NB4 (cell line): ENCODE measurements around the gene TSNAX.

Source experiments
- DNase-seq: peaks from one replicate; pipeline ENCODE4 v3.0.0; 2010; ENCODE audit warnings: low read depth
- H3K4me3 ChIP-seq: one replicate; pipeline ENCODE4 v1.5.1; 2011; ENCODE audit warnings: mild to moderate bottlenecking, low read depth, low read length, moderate library complexity
- MYC ChIP-seq: IDR thresholded peaks from 2 replicates; pipeline ENCODE4 v1.6.1; 2011; ENCODE audit warnings: low read depth, low read length
- POLR2A ChIP-seq: IDR thresholded peaks from 2 replicates; pipeline ENCODE4 v1.6.1; 2011; ENCODE audit warnings: mild to moderate bottlenecking; ENCODE audit not compliant: insufficient read length; ENCODE audit errors: extremely low read depth
- TF ChIP-seq, protein P1 (sequence below): IDR thresholded peaks from 2 replicates; pipeline ENCODE4 v1.6.1; 2011; ENCODE audit warnings: low read depth, low read length
- TF ChIP-seq, protein P2 (sequence below): IDR thresholded peaks from one replicate; pipeline ENCODE4 v1.5.1; 2012; ENCODE audit warnings: low read depth, low read length

The TSNAX gene

GRCh38 chr1:231487019-231487418 lies 41.5 kb upstream of the TSNAX start:
- H3K4me3 ChIP-seq: no peak overlapping the region

GRCh38 chr1:231487910-231488309 lies 40.6 kb upstream of the TSNAX start:
- DNase-seq: no peak
- TF ChIP-seq, protein P1, sequence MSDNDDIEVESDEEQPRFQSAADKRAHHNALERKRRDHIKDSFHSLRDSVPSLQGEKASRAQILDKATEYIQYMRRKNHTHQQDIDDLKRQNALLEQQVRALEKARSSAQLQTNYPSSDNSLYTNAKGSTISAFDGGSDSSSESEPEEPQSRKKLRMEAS: no peak
- TF ChIP-seq MYC: no peak
- no peak for TF ChIP-seq POLR2A
- TF ChIP-seq, protein P2, sequence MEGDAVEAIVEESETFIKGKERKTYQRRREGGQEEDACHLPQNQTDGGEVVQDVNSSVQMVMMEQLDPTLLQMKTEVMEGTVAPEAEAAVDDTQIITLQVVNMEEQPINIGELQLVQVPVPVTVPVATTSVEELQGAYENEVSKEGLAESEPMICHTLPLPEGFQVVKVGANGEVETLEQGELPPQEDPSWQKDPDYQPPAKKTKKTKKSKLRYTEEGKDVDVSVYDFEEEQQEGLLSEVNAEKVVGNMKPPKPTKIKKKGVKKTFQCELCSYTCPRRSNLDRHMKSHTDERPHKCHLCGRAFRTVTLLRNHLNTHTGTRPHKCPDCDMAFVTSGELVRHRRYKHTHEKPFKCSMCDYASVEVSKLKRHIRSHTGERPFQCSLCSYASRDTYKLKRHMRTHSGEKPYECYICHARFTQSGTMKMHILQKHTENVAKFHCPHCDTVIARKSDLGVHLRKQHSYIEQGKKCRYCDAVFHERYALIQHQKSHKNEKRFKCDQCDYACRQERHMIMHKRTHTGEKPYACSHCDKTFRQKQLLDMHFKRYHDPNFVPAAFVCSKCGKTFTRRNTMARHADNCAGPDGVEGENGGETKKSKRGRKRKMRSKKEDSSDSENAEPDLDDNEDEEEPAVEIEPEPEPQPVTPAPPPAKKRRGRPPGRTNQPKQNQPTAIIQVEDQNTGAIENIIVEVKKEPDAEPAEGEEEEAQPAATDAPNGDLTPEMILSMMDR: no peak
- H3K4me3 ChIP-seq: no peak overlapping the region

More at GRCh38 chr1:231487019-231487418, 41.5 kb upstream of the TSNAX start:
- TF ChIP-seq, protein P1: 0 out of 2 replicates have a peak, but pooled peaks have one; percentile 21
- TF ChIP-seq, protein P2: no peak
- no peak for TF ChIP-seq MYC
- TF ChIP-seq POLR2A: no peak
- DNase-seq: peak; percentile 59

- peak overlapping the region; percentile 6 for H3K4me3 ChIP-seq
- no peak for TF ChIP-seq POLR2A
- peak; percentile 84 for DNase-seq
Measured at GRCh38 chr1:231493421-231494185, 34.9 kb upstream of the TSNAX start.

DNA sequence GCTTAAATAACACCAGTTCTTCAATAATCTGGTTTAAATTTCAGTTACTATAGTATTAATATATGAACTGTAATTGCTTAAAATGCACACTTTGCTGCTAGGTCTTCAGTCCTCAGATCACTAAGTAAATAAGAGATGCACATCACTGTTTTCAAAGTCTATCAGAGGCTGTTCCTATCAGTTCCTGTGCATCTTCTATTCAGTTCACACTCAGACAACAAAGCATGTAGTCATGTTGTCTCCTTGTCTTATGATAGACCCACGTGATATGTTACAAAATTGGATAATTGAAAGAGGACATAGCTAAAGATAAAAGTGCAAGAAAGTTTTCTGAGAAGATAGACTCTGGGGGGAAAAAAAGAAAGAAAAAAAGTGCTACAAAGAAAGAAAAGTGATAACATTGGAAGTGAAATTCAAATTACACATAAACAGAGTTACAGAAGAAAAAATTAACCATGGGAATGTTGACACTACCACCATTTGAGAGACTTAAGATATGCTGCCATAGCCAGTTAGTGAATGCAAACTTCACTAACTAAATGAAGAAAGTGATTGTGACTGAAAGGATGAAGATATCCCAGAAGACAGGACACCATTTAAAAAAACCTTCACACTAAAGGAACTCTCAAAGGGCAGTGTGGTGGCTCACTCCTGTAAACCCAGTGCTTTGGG lies 33.9 kb upstream of the TSNAX start:
- no peak overlapping the region for H3K4me3 ChIP-seq
- DNase-seq: no peak
- TF ChIP-seq POLR2A: no peak
- TF ChIP-seq, protein P2: no peak
- TF ChIP-seq, protein P1: no peak
- no peak for TF ChIP-seq MYC

- no peak overlapping the region for H3K4me3 ChIP-seq
- TF ChIP-seq, protein P2: no peak
- TF ChIP-seq, protein P1: no peak
- TF ChIP-seq MYC (no peak), POLR2A (no peak)
- no peak for DNase-seq
Measured at GRCh38 chr1:231497629-231498152, 30.8 kb upstream of the TSNAX start.

DNA sequence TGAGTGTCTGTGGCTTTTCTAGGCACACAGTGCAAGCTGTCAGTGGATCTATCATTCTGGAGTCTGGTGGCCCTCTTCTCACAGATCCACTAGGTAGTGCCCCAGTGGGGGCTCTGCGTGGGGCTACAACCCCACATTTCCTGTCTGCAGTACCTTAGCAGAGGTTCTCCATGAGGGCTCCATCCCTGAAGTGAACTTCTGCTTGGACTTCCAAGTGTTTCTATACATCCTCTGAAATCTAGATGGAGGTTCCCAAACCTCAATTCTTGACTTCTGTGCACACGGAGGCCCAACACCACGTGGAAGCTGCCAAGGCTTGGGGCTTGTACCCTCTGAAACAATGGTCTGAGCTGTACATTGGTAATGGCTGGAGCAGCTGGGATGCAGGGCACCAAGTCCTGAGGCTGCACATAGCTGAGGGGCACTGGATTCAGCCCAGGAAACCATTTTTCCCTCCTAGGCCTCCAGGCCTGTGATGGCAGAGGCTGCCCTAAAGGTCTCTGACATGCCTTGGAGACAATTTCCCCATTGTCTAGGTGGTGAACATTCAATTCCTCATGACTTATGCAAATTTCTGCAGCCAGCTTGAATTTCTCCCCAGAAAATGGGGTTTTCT lies 29.2 kb upstream of the TSNAX start:
- TF ChIP-seq, protein P1: no peak
- TF ChIP-seq MYC (no peak), POLR2A (no peak)
- TF ChIP-seq, protein P2: no peak
- no peak overlapping the region for H3K4me3 ChIP-seq
- DNase-seq: no peak
